Gastrocnemius medialis (tissue), 4 donors: ENCODE measurements around the gene LHX3.

Experiments used
- CTCF ChIP-seq, 5 experiments: fragments of 450-650 bp in 3 of 5; fragments of 200-600 bp in 2 of 5; sonication (generic) in 2 of 5; IDR thresholded peaks in 4 of 5; conservative IDR thresholded peaks in 1 of 5; 1 replicate in 4 of 5; 2 replicates in 1 of 5; pipeline ENCODE4 v1.5.1; 2016 to 2019; ENCODE audit warnings: antibody characterized with exemption in 5 of 5, mild to moderate bottlenecking in 3 of 5, moderate library complexity in 3 of 5
- POLR2A ChIP-seq, 2 donors: fragments of 450-650 bp; IDR thresholded peaks; one replicate each; pipeline ENCODE4 v1.6.1; 2017; ENCODE audit warnings: antibody characterized with exemption in 2 of 2, mild to moderate bottlenecking in 2 of 2, moderate library complexity in 2 of 2

- TF ChIP-seq POLR2A (IDR thresholded peaks at IDR 0.05): no peak
- no peak for TF ChIP-seq CTCF (IDR thresholded peaks at IDR 0.05 in 4 of 5, conservative IDR thresholded peaks at IDR 0.05 in 1 of 5)
Observed at GRCh38 chr9:136247551-136247916, 42.6 kb upstream of the LHX3 start.
